Gastroesophageal sphincter (tissue), 3 donors: ENCODE measurements around the gene ATRIP.

ENCODE experiments used
- EP300 ChIP-seq: sonication (generic); formaldehyde crosslinking; IDR thresholded peaks from one replicate; pipeline ENCODE4 v1.6.1; 2017; ENCODE audit warnings: antibody characterized with exemption, mild to moderate bottlenecking
- POLR2AphosphoS5 ChIP-seq: sonication (generic); formaldehyde crosslinking; IDR thresholded peaks from one replicate; pipeline ENCODE4 v1.6.1; 2017; ENCODE audit warnings: antibody characterized with exemption
- TF ChIP-seq, protein P1 (sequence below), 4 experiments: fragments of 200-600 bp in 2 of 4; fragments of 450-650 bp in 2 of 4; sonication (generic) in 1 of 4; IDR thresholded peaks; one replicate each; pipeline ENCODE4 v1.5.1; 2017 to 2019; ENCODE audit warnings: antibody characterized with exemption in 4 of 4, mild to moderate bottlenecking in 2 of 4, moderate library complexity in 2 of 4

DNA sequence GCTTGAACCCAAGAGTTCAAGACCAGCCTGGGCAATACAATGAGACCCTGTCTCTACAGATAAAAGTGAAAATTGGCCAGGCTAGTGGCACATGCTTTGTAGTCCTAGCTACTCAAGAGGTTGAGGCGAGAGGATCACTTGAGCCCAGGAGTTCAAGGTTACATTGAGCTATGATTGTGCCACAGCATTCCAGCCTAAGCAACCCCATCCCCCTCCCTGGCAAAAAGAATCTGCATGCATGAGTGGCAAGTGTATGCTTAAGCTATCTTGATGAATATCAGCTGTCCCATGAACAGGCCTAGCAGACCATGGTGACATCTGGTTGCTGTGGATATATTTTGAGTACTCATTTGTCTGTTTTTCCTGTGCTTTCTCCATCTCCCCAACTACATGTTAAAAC is 4.7 kb downstream of the ATRIP start:
- TF ChIP-seq POLR2AphosphoS5 (no peak), EP300 (no peak)
- TF ChIP-seq, protein P1, sequence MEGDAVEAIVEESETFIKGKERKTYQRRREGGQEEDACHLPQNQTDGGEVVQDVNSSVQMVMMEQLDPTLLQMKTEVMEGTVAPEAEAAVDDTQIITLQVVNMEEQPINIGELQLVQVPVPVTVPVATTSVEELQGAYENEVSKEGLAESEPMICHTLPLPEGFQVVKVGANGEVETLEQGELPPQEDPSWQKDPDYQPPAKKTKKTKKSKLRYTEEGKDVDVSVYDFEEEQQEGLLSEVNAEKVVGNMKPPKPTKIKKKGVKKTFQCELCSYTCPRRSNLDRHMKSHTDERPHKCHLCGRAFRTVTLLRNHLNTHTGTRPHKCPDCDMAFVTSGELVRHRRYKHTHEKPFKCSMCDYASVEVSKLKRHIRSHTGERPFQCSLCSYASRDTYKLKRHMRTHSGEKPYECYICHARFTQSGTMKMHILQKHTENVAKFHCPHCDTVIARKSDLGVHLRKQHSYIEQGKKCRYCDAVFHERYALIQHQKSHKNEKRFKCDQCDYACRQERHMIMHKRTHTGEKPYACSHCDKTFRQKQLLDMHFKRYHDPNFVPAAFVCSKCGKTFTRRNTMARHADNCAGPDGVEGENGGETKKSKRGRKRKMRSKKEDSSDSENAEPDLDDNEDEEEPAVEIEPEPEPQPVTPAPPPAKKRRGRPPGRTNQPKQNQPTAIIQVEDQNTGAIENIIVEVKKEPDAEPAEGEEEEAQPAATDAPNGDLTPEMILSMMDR (IDR thresholded peaks at IDR 0.05), result no peak
